ENCODE results near the gene PLAGL1.
A peak's percentile ranks its signal among the peaks of the same experiment; 100 is the strongest.

Gene PLAGL1

DNA sequence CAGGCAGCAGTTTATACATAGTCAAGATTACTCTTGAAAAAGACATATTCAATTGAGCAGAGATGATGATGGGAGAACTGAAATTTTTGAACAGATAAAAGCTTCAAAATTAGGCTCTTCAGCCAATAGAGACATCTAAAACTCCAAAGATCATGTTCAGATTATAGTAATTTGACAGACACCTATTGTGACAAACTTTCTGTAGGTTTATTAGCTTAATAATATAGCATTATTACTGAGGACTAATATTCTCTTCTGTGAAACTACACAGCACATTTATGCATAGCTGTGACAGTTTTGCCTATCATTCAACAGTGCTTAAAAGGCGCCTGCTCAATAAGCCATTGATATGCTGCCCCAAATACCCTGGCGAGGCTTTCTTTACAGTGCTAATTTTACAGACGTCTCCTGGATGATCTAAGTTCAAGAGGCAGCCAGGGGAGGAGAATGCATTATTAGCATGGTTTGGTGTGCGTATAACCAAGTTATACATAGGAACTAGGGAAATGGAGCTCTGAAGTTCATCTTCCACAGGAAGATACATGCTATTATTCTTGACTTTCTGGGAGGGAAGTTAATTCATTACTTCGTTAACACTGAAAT lies 21.5 kb downstream of the PLAGL1 start:
- H3K4me1 Mint-ChIP-seq = no peaks in the 10 kb centered on the region
- no peaks in the 10 kb centered on the region for H3K36me3 Mint-ChIP-seq
- H3K4me3 Mint-ChIP-seq = no peak overlapping the region
- ATAC-seq (no peak), DNase-seq (ENCODE audit: low spot score in 2 of 2) (no peak)
- no peak overlapping the region for H3K27ac Mint-ChIP-seq
- no peaks in the 10 kb centered on the region for H3K9me3 Mint-ChIP-seq

DNA sequence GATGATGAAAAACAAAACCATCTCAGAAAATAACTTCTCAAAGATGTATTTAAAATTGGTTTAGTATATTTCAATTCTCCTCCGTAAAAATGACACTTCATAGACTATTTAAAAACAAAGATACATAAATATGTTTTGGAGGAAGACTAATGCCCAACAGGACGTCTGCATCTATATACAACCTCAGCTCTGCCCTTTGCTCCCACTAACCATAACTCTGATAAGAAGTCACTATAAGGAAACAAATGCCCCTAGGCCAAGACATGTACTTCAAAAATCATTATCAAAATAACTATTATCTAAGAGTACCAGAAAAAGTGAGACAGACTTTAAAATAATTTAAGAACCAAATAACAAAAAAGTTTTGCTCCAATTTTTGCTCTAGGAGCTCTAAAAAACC lies 23.4 kb downstream of the PLAGL1 start:
- H3K27ac Mint-ChIP-seq = no peak overlapping the region
- no peaks in the 10 kb centered on the region for H3K9me3 Mint-ChIP-seq
- DNase-seq (ENCODE audit: low spot score in 2 of 2) (no peak), ATAC-seq (no peak)
- no peaks in the 10 kb centered on the region for H3K4me1 Mint-ChIP-seq
- H3K4me3 Mint-ChIP-seq = no peak overlapping the region
- H3K36me3 Mint-ChIP-seq = no peaks in the 10 kb centered on the region

DNA sequence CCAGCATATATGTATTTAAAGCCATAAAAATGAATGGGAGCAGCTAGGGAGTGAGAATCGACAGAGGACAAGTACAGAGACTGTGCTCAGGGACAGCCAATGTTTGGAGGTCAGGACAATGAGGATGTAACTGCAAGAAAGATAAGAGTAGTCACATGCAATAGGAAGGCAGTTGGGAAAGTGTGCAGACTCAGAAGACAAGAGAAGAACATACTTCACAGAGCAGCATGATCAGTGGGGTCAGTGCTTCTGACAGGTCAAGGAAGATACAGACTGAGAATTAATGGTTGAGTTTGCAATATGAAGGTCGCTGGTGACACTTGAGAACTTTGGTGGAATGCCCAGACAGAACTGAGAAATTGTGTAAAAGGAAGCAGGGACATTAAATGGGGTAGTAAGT lies 25.1 kb downstream of the PLAGL1 start:
- H3K4me3 Mint-ChIP-seq = no peak overlapping the region
- no peak overlapping the region for H3K27ac Mint-ChIP-seq
- DNase-seq (ENCODE audit: low spot score in 2 of 2) = no peak
- no peaks in the 10 kb centered on the region for H3K4me1 Mint-ChIP-seq
- no peaks in the 10 kb centered on the region for H3K9me3 Mint-ChIP-seq
- ATAC-seq = no peak
- H3K36me3 Mint-ChIP-seq = no peaks in the 10 kb centered on the region

DNA sequence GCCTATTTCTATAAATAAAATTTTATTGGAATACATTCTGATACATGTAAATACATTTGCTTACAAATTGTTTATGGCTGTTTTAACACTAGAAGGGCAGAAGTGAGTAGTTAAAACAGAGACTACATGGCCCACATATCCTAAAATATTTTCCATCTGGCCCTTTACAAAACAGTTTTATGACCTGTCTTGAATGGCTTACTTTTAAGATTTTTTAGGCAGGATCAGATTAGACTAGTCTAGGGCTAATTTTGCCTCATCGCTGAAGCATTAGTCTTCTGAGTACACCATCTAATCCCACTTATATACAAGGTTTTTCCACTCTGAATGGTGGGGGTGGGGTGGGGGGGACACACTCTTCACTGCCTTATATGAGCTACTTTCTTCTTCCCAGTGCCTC lies 27.1 kb downstream of the PLAGL1 start:
- DNase-seq (ENCODE audit: low spot score in 2 of 2) (no peak), ATAC-seq (no peak)
- Mint-ChIP-seq H3K27ac (no peak overlapping the region), H3K4me1 (no peaks in the 10 kb centered on the region), H3K9me3 (no peaks in the 10 kb centered on the region), H3K36me3 (no peaks in the 10 kb centered on the region), H3K4me3 (no peak overlapping the region)

DNA sequence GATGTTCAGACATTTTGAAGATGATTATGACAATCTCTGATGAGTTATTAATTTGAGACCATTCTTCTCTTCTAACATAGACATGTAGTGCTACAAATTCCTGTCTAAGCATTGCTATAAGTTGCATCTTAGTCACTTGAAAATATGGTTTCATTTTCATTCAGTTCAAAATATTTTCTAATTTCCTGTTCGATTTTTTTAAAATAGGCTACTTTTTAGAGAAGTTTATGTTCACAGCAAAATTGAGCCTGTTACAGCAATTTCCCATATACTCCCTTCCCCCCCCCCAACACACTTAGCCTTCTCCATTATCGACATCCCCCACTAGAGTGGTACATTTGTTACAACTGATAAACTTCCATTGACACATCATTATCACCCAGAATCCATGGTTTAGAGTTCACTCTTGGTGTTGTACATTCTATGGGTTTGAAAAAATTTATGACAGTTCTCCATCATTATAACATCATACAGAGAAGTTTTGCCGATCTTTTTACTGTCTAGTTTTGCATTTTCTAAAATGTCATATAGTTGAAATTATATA lies 31.2 kb downstream of the PLAGL1 start:
- no peak overlapping the region for H3K27ac Mint-ChIP-seq
- H3K4me3 Mint-ChIP-seq = no peak overlapping the region
- ATAC-seq = no peak
- H3K36me3 Mint-ChIP-seq = no peaks in the 10 kb centered on the region
- H3K9me3 Mint-ChIP-seq = no peaks in the 10 kb centered on the region
- DNase-seq (ENCODE audit: low spot score in 2 of 2) = no peak
- H3K4me1 Mint-ChIP-seq = no peaks in the 10 kb centered on the region

DNA sequence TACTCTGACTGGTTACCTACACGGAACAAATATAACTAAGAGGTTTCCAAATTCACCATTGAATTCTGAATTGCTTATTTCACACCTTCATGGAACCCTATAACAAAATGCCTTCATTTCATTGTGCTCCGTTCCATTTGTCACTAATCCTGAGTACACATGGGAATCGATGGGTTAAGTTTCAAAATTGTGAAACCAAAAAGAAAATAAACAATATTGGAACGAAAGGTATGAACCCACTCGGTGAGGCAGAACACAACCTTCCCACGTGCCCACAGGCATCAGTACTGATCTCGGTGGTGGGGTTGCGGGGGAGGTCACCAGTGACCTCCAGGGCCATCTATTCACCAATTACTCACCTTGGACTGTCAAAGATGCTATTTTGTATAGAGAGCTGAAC lies 34.0 kb downstream of the PLAGL1 start:
- Mint-ChIP-seq H3K36me3 (no peaks in the 10 kb centered on the region), H3K4me3 (no peak overlapping the region), H3K4me1 (no peaks in the 10 kb centered on the region), H3K9me3 (no peaks in the 10 kb centered on the region), H3K27ac (no peak overlapping the region)
- ATAC-seq = no peak
- DNase-seq (ENCODE audit: low spot score in 2 of 2) = no peak

DNA sequence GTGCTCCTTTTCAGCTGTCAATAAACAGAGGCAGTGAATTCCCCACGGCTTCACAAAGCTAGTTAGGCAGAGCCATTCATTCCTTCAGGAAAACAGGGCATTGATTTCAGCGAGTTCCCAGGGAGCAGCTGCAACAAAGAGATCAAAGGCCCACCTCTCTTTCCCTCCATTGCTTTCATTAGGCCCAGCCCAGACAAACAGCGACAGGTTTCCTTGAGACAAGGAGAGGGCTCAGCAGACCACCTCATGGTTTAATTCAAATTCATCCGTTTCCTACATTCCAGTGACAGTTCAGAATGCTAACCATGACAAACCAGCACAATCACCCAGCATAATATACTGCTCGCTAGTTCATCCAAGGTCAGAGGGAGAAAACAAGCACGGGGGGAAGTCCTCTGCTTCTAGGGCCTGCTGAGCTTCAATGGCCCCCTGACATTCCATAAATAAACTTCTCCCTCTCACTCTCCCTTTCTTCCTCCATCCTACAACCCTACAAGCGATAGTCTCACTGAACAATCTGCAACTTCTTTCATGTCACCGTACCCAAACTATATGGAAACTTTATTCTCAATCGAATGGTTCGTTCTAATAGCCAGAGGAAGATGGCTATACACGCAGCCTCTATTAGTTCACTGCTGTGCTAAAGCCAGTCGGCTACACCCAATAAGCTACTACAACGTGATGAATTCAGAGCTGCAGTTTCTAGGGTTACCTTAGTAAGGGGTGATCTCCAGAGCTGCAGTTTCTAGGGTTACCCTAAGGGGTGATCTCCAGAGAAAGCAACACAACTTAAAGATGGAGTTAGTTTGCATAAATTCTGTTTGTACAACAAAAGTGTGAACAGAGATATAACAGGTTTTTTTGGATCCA lies 34.7 kb downstream of the PLAGL1 start:
- Mint-ChIP-seq H3K36me3 (no peaks in the 10 kb centered on the region), H3K27ac (no peak overlapping the region), H3K9me3 (no peaks in the 10 kb centered on the region), H3K4me3 (no peak overlapping the region), H3K4me1 (no peaks in the 10 kb centered on the region)
- no peak for ATAC-seq
- DNase-seq (ENCODE audit: low spot score in 2 of 2) = no peak

DNA sequence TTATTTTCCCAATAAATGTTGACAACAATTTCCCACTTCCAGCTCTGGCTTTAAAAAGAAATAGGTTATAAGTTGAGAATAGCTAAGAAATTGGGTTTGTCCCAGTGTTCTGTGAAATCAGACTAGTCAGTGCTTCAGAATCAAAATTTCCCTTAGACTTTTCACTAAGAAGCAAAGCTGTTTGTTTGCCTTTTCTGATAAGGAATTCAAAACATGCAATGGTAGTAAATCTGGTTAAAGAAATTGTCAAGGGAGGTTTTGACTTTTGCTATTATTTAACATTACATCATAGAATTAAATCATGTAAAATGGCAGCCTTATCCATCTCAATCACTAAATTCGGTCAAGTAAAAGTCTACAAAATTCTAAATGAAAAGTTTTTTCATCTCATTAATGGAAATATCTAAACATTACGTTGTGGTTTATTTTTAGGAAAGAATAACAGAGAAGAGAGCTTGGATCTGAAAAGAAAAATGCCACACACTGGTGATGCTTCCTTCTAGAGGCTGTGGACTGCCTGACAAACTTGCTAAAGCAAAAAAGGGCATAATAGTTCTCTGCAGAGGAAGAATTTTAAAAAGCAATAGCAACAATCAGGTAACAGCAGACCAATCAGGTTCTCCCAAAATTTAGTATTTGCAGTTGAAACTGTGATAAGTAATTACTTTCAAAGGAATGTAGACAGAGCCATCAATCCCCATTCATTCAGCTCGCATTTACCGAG lies 36.4 kb downstream of the PLAGL1 start:
- no peak for DNase-seq (ENCODE audit: low spot score in 2 of 2)
- Mint-ChIP-seq H3K4me1 (no peaks in the 10 kb centered on the region), H3K36me3 (no peaks in the 10 kb centered on the region), H3K4me3 (no peak overlapping the region), H3K27ac (no peak overlapping the region), H3K9me3 (no peaks in the 10 kb centered on the region)
- no peak for ATAC-seq

DNA sequence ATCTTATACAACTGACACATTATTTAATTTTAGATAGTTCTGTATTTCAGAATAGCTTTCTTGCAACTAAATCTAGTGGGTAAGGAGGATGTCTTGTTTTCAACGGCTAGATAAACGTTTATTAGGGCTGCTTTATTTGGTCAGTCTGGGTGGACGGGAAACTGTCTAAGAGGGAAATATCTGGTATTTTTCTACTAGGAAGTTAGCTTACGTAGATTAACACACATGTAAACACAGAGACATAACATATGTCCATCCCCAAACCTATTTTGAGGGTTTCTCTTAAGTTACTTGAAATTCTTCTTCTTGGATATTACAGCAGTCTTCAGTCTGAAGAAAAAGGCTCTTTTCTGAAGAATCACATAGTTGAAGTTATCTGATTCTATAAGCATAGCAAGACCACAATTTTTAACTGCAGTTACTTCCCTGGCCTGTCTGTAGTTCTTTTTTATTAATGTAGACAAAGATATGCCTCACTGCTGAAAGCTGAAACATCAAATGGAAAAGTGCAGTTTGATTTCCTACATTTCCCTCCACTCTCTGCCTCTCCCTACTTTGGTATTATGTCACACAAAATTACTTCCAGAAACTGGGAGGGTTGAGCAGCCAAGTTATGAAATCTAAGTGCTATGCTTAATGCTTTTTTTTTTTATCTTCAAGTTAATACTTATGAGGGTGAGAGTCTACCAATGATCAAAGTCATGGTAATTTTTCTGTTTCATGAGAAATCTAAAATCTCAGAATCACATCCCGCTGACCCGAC lies 37.4 kb downstream of the PLAGL1 start:
- Mint-ChIP-seq H3K4me1 (no peaks in the 10 kb centered on the region), H3K9me3 (no peaks in the 10 kb centered on the region), H3K27ac (no peak overlapping the region), H3K4me3 (no peak overlapping the region), H3K36me3 (no peaks in the 10 kb centered on the region)
- ATAC-seq = no peak
- no peak for DNase-seq (ENCODE audit: low spot score in 2 of 2)

DNA sequence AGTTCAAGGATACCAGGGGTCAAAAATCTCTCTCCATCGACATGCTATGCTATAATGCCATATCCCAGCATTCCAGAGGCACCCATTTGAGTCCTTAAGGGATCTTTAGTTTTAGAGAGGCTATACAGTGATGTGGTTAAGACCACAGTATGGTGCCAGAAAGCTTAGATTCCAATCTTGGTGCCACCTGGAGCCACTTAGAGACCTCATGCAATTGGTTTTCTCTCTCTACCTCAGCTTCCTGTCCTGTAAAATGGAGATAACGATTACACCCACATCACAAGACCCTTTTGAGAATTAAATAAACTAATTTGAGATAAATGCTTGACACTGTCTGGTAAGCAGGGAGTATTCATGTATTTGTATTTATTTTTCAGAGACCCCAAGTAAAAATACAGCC lies 39.0 kb downstream of the PLAGL1 start:
- Mint-ChIP-seq H3K36me3 (no peaks in the 10 kb centered on the region), H3K4me3 (no peak overlapping the region), H3K4me1 (no peaks in the 10 kb centered on the region), H3K9me3 (no peaks in the 10 kb centered on the region), H3K27ac (no peak overlapping the region)
- no peak for ATAC-seq
- DNase-seq (ENCODE audit: low spot score in 2 of 2) = no peak

DNA sequence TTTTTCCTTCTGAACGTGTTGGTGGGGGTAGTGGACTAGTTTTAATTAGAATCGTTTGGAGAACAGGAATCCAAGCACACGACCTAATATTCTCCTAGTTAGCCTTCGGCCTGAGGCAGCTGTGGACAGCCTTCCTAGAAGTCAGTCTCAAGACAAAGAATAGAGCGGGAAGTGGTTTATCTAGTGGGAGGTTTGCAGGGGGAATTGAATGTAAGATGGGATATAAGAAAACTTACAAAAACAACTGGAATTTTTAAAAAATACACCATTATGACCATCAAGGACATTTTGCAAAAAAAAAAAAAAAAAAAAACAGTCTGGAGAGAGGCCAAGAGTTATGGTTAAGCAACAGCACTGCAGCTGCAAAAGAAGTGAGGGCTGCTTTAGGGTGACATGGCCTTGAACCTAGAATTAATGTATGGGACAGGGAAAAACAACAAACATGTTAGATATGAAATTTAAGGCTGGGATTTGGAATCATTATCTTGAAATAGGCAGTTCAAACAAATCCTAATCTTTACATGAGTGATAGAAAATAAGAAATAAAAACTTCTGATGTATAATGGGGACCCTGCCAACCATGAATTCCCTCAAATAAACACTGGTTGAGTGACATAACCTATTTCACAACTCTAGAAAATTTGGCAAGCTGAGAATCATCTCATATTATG lies 40.2 kb downstream of the PLAGL1 start:
- Mint-ChIP-seq H3K27ac (no peak overlapping the region), H3K4me1 (no peaks in the 10 kb centered on the region), H3K36me3 (no peaks in the 10 kb centered on the region), H3K9me3 (no peaks in the 10 kb centered on the region), H3K4me3 (no peak overlapping the region)
- ATAC-seq (no peak), DNase-seq (ENCODE audit: low spot score in 2 of 2) (no peak)

DNA sequence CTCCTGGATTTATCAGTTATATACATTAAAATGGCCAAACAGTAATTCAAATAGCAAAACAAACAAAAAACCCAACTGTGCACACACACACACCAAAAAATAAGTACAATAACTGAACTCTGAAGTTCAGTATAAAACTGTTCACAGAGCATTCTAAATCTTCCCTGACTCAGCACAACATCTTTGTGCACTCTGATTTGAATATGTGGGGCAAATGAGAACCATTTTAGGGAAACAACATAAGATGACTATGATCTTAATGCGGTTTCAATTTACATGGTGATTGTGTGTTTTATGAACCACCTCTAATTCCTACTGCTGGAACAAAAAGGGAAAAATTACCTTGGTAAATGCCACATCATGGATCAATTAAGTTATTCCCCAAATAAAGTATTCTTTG lies 41.7 kb downstream of the PLAGL1 start:
- Mint-ChIP-seq H3K4me3 (no peak overlapping the region), H3K4me1 (no peaks in the 10 kb centered on the region), H3K9me3 (no peaks in the 10 kb centered on the region), H3K36me3 (no peaks in the 10 kb centered on the region), H3K27ac (no peak overlapping the region)
- ATAC-seq (no peak), DNase-seq (ENCODE audit: low spot score in 2 of 2) (no peak)

DNA sequence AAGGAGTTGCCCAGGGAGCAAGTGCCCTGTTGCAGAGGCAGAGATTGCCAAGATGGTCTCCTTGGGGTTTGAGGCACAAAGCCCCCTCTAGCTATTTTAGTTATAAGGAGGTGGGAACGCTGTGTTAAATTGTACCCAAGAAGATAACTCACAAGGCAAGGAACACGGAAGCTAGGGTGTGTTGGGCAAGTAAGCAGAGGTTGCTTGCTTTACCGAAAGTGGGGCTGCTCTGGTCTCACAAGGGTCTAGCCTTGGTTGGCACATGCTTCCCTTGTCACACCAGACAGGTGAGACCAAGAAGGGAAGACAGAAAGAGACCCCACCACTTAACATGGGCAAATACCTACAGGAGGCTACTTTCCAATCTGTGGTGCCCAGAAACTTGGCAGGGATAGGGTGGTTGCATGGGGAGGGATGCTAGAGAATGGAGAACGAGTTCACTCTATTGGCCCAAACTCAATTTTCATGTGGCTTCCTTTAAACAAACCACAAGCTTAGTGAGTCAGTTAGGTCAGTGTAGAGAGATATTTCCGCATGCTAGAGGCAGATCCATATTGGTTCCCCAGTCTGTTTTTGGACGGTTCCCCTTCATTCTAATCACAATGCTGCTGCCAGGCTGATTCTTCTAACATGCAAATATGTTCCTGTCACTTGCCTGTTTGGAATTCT lies 42.4 kb downstream of the PLAGL1 start:
- no peak for DNase-seq (ENCODE audit: low spot score in 2 of 2)
- Mint-ChIP-seq H3K4me1 (no peaks in the 10 kb centered on the region), H3K4me3 (no peak overlapping the region), H3K9me3 (no peaks in the 10 kb centered on the region), H3K27ac (no peak overlapping the region), H3K36me3 (no peaks in the 10 kb centered on the region)
- ATAC-seq = peak; percentile 40

DNA sequence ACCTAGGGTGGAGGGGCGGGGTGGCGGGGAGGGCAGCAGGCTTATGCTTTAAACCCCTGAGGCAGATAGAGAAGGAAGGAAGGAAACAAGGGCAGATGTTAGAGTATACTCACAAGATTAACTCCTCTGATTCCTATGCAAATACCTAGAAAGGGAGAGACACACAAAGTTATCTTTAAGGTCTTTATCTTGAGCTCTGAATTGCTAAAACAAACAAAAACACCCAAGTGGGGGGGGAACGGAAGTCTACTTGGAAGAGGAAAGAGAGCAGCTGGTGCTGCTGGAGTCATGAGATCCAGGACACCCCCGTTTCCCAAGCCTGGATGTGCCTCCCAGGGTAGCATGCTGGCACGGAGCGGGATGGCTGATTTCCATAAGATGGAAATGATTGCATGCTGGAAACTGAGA lies 43.4 kb downstream of the PLAGL1 start:
- Mint-ChIP-seq H3K36me3 (no peaks in the 10 kb centered on the region), H3K9me3 (no peaks in the 10 kb centered on the region), H3K4me3 (no peak overlapping the region), H3K27ac (no peak overlapping the region), H3K4me1 (no peaks in the 10 kb centered on the region)
- DNase-seq (ENCODE audit: low spot score in 2 of 2) = no peak
- ATAC-seq = no peak

Data from stimulated activated effector memory CD8-positive, alpha-beta T cell treated with anti-CD3 and anti-CD28 coated beads, Interleukin-12 subunit alpha, Interleukin-12 subunit beta, amount 100 ng/mL, for 72 hours (primary cell).